A673 (cell line): ENCODE results near the gene ELMOD3. TPM values are rescaled to one million over a fixed set of nuclear protein-coding genes. Genes with fewer than 3 reads are reported as not detected.
"Not testable (repeated sequence)": the region's sequence is repeated elsewhere in the genome, so short reads cannot be mapped to it uniquely, and the experiment has no call there.

Experiments used
- BruUV-seq: library from RNA; stranded (reverse); fragments of 400-500 nt; replicated peaks from 2 replicates; lab custom pipeline; 2021; lab: Mats Ljungman, UMichigan
- CTCF ChIA-PET: fragments of 300-600 bp; sonication (Branson Sonifier 250); formaldehyde crosslinking; loops from one replicate; lab custom pipeline; 2022; ENCODE audit warnings: antibody characterized with exemption; lab: Charles Lee
- POLR2A ChIA-PET: fragments of 300-600 bp; sonication (Branson Sonifier 250); formaldehyde crosslinking; loops from one replicate; lab custom pipeline; 2022; ENCODE audit warnings: antibody characterized with exemption; ENCODE audit not compliant: low non-redundant PET; lab: Charles Lee
- DNase-seq: peaks from one replicate; pipeline ENCODE4 v3.0.0-alpha.2; 2015; ENCODE audit warnings: low spot score
- H3K27ac ChIP-seq: fragments of 200-600 bp; sonication (generic); 2 replicates; pipeline ENCODE4 v1.5.1; 2016; ENCODE audit warnings: mixed run types, low read depth, mild to moderate bottlenecking, mixed read lengths, antibody characterized with exemption, low read length; ENCODE audit not compliant: poor library complexity, severe bottlenecking
- H3K27me3 ChIP-seq: fragments of 200-600 bp; sonication (generic); replicated peaks from 2 replicates; pipeline ENCODE4 v1.6.1; 2017; ENCODE audit warnings: mixed run types, low read depth, mild to moderate bottlenecking, mixed read lengths, antibody characterized with exemption, low read length; ENCODE audit not compliant: insufficient read depth, poor library complexity
- H3K36me3 ChIP-seq: fragments of 200-600 bp; sonication (generic); 2 replicates; pipeline ENCODE4 v1.6.1; 2016; ENCODE audit warnings: mixed run types, mild to moderate bottlenecking, mixed read lengths, antibody characterized with exemption, low read length; ENCODE audit not compliant: insufficient read depth, poor library complexity, severe bottlenecking
- H3K4me1 ChIP-seq: fragments of 200-600 bp; sonication (generic); 2 replicates; pipeline ENCODE4 v1.6.1; 2017; ENCODE audit warnings: mixed run types, mild to moderate bottlenecking, mixed read lengths, antibody characterized with exemption, low read length; ENCODE audit not compliant: insufficient read depth, poor library complexity, severe bottlenecking
- H3K4me3 ChIP-seq: fragments of 200-600 bp; sonication (generic); 2 replicates; pipeline ENCODE4 v1.5.1; 2016; ENCODE audit warnings: low read depth, mixed run types, mild to moderate bottlenecking, mixed read lengths, low read length; ENCODE audit not compliant: poor library complexity, severe bottlenecking
- H3K9me3 ChIP-seq: fragments of 200-600 bp; sonication (generic); 2 replicates; pipeline ENCODE4 v1.6.1; 2016; ENCODE audit warnings: mixed run types, low read depth, mild to moderate bottlenecking, mixed read lengths, antibody characterized with exemption, low read length; ENCODE audit not compliant: poor library complexity, severe bottlenecking
- EZH2 ChIP-seq: fragments of 200-600 bp; sonication (generic); IDR thresholded peaks from 2 replicates; pipeline ENCODE4 v1.6.1; 2017; ENCODE audit warnings: borderline replicate concordance, low read depth, mild to moderate bottlenecking, mixed read lengths, antibody characterized with exemption, low read length; ENCODE audit not compliant: poor library complexity, severe bottlenecking
- intact Hi-C: fragments of 100-400 bp; cut with micrococcal nuclease; formaldehyde crosslinking; loops from one replicate; pipeline ENCODE4 v1.10.0; 2022; ENCODE audit not compliant: unreplicated experiment
- total RNA-seq: library from RNA; stranded (reverse); gene quantifications from 2 replicates; pipeline ENCODE4 v1.2.3, GENCODE V29; 2021
- TF ChIP-seq, protein P1 (sequence below): fragments of 300-800, 200-600 bp; sonication (generic); conservative IDR thresholded peaks from 2 replicates; pipeline ENCODE4 v1.5.1; 2017; ENCODE audit warnings: low read depth, mild to moderate bottlenecking, antibody characterized with exemption, low read length, moderate library complexity, mixed read lengths

ELMOD3 gene
- total RNA-seq, 1 experiment from 2014 or later = 13.0 TPM

DNA sequence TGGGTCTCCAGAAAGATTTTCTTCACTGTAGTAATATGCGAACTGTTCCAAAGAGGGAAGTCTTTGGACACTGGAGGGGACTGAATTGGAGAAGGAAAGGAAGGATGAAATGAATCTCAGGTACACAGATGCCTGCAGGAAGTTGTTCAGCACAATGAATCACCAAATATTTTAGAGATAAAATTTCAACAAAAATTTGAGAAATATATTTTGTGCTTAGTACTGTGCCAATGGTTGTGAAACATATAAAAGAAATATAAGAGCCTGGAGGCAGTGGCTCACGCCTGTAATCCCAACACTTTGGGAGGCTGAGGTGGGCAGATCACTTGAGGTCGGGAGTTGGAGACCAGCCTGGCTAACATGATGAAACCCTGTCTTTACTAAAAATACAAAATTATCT is 3.2 kb downstream of the ELMOD3 start:
- no peak overlapping the region for H3K4me3 ChIP-seq
- intact Hi-C loops = no loop called here
- ChIA-PET CTCF (interaction anchor here (0.7 kb wide), 1 partner anchor 57 kb away, joined by 3 read pairs; no protein-coding TSS in a partner anchor), POLR2A (no interaction called here)
- H3K27ac ChIP-seq = no peak overlapping the region
- no peaks in the 10 kb centered on the region for H3K9me3 ChIP-seq
- no peaks in the 10 kb centered on the region for H3K27me3 ChIP-seq
- no TSS peak for BruUV-seq
- H3K4me1 ChIP-seq = peaks cover 5% of the 10 kb centered on the region
- DNase-seq = no peak
- TF ChIP-seq, protein P1, sequence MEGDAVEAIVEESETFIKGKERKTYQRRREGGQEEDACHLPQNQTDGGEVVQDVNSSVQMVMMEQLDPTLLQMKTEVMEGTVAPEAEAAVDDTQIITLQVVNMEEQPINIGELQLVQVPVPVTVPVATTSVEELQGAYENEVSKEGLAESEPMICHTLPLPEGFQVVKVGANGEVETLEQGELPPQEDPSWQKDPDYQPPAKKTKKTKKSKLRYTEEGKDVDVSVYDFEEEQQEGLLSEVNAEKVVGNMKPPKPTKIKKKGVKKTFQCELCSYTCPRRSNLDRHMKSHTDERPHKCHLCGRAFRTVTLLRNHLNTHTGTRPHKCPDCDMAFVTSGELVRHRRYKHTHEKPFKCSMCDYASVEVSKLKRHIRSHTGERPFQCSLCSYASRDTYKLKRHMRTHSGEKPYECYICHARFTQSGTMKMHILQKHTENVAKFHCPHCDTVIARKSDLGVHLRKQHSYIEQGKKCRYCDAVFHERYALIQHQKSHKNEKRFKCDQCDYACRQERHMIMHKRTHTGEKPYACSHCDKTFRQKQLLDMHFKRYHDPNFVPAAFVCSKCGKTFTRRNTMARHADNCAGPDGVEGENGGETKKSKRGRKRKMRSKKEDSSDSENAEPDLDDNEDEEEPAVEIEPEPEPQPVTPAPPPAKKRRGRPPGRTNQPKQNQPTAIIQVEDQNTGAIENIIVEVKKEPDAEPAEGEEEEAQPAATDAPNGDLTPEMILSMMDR = no peak
- no peak for TF ChIP-seq EZH2
- peaks cover 11% of the 10 kb centered on the region for H3K36me3 ChIP-seq

DNA sequence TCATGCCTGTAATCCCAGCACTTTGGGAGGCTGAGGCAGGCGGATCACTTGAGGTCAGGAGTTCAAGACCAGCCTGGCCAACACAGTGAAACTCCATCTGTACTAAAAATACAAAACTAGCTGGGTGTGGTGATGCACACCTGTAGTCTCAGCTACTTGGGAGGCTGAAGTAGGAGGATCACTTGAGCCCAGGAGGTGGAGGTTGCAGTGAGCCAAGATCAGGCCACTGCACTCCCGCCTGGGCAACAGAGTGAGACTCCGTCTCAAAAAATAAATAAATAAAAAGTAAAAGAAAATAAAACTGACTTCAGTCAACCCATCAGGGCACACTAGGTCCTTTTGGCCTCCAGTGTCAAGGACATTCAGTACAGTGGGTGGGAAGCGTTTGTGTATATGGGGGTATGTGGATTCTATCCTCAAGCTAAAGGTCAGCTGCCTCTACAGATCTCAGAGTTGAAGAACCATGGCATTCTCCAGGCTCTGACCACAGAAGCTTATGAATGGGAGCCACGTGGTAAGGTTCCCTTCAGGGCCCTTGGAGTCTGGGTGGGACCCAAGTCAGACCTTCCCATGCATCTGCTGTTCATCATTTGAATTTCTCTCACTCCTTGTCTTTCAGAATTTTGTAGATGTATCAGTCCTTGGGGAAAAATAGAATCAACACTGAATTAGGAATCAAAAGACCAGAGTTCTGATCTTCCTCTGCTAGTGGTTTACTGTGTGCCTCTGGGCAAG is 8.3 kb downstream of the ELMOD3 start:
- POLR2A ChIA-PET, H3K27ac ChIP-seq, H3K4me3 ChIP-seq, CTCF ChIA-PET, intact Hi-C loops, BruUV-seq, H3K4me1 ChIP-seq, H3K27me3 ChIP-seq, DNase-seq, H3K36me3 ChIP-seq, H3K9me3 ChIP-seq: not testable (repeated sequence)

DNA sequence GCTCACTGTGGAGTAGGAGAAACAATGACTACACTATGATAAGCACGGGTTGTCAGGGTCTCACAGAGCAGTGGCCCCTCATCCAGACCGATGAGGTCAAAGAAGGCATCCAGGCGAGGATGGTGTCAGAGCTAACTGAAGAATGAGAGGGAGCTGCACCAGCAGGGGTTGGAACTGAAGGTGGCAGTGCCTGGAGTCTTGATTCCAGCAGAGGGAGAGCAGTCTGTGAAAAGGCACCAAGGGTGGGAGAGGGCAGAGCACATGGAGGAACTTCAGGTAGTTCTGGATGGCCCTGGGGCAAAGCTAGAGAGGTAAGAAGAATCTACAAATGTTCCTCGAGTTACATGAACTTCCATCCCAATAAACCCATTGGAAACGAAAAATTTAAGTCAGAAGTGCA is 12.6 kb downstream of the ELMOD3 start:
- no peak for DNase-seq
- no TSS peak for BruUV-seq
- Histone ChIP-seq H3K4me3 (no peak overlapping the region), H3K9me3 (no peaks in the 10 kb centered on the region), H3K27ac (no peak overlapping the region), H3K36me3 (peaks cover 3% of the 10 kb centered on the region), H3K4me1 (no peaks in the 10 kb centered on the region), H3K27me3 (no peaks in the 10 kb centered on the region)
- CTCF ChIA-PET = no interaction called here
- POLR2A ChIA-PET = no interaction called here
- TF ChIP-seq, protein P1 = no peak
- intact Hi-C loops = no loop called here

DNA sequence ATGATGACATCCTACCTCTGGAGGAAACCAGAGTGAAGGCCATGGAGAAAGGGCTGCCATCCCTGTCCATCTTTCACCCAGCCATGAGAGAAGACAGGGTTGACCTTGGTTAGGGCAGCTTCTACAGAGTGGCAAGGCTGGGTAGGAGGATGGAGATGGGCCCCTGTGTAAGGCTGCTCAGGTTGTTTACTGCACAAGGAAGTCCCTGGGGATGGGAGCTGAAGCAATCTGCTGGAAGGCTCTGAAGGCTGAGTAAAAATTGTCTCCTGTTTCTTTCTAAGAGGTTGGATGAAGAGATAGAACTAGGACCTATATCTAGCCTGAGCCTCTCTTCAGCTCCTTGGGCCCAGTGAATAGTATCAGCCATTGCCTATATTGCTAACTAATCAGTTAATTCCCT is 14.4 kb downstream of the ELMOD3 start:
- TF ChIP-seq, protein P1 = no peak
- no peak for TF ChIP-seq EZH2
- DNase-seq = no peak
- H3K36me3 ChIP-seq = no peaks in the 10 kb centered on the region
- no peak overlapping the region for H3K4me3 ChIP-seq
- no peaks in the 10 kb centered on the region for H3K27me3 ChIP-seq
- H3K9me3 ChIP-seq = no peaks in the 10 kb centered on the region
- no TSS peak for BruUV-seq
- H3K4me1 ChIP-seq = no peaks in the 10 kb centered on the region
- POLR2A ChIA-PET = no interaction called here
- intact Hi-C loops = no loop called here
- H3K27ac ChIP-seq = no peak overlapping the region
- CTCF ChIA-PET = no interaction called here
